Lower lobe of right lung (tissue), 2 donors: ENCODE results near the gene LYPD1. TPM values are rescaled to one million over a fixed set of nuclear protein-coding genes. Genes with fewer than 3 reads are reported as not detected.

Experiments used
- ATAC-seq, 2 donors: fragments of 200-7000 bp; cut with Tn5 transposase; one replicate each; pipeline ENCODE4 v1.9.1; 2020 to 2022; ENCODE audit warnings: mild to moderate bottlenecking in 2 of 2, moderate library complexity in 2 of 2
- DNase-seq: peaks from one replicate; pipeline ENCODE4 v3.0.0-alpha.2; 2020
- H3K27ac ChIP-seq: fragments of 200-600 bp; one replicate; pipeline ENCODE4 v1.8.0; 2022
- H3K27me3 ChIP-seq: fragments of 200-600 bp; one replicate; pipeline ENCODE4 v1.8.0; 2022; ENCODE audit warnings: low read depth
- H3K36me3 ChIP-seq: fragments of 200-600 bp; one replicate; pipeline ENCODE4 v1.8.0; 2022; ENCODE audit warnings: mild to moderate bottlenecking
- H3K4me1 ChIP-seq: fragments of 200-600 bp; one replicate; pipeline ENCODE4 v1.8.0; 2022
- H3K4me3 ChIP-seq: fragments of 200-600 bp; one replicate; pipeline ENCODE4 v1.8.0; 2022; ENCODE audit warnings: mild to moderate bottlenecking
- H3K9me3 ChIP-seq: fragments of 200-600 bp; one replicate; pipeline ENCODE4 v1.8.0; 2022
- intact Hi-C: fragments of 100-400 bp; cut with DNase I; formaldehyde crosslinking; loops from one replicate; pipeline ENCODE4 v1.11.0; 2022
- total RNA-seq: library from RNA; stranded (reverse); fragmentation: NEBNext Ultra II Directional; extraction: Animal tissue kit (Norgen Biotek cat#: 25700); gene quantifications from one replicate; pipeline ENCODE4 v1.2.1, GENCODE V29; 2021
- TF ChIP-seq, protein P1 (sequence below): fragments of 200-600 bp; IDR thresholded peaks from one replicate; pipeline ENCODE4 v1.8.0; 2022; ENCODE audit warnings: antibody characterized with exemption, mild to moderate bottlenecking
- donor health status: DM: no; HTN: yes; CAD: no; lungs with severe emphysema.

The LYPD1 gene
- total RNA-seq, 1 donor from 2014 or later = 1.5 TPM

- ATAC-seq = no peak
- Histone ChIP-seq H3K9me3 (no peaks in the 10 kb centered on the region), H3K36me3 (no peaks in the 10 kb centered on the region), H3K27ac (no peak overlapping the region), H3K27me3 (no peaks in the 10 kb centered on the region), H3K4me3 (no peak overlapping the region), H3K4me1 (no peaks in the 10 kb centered on the region)
- no peak for DNase-seq
- TF ChIP-seq, protein P1, sequence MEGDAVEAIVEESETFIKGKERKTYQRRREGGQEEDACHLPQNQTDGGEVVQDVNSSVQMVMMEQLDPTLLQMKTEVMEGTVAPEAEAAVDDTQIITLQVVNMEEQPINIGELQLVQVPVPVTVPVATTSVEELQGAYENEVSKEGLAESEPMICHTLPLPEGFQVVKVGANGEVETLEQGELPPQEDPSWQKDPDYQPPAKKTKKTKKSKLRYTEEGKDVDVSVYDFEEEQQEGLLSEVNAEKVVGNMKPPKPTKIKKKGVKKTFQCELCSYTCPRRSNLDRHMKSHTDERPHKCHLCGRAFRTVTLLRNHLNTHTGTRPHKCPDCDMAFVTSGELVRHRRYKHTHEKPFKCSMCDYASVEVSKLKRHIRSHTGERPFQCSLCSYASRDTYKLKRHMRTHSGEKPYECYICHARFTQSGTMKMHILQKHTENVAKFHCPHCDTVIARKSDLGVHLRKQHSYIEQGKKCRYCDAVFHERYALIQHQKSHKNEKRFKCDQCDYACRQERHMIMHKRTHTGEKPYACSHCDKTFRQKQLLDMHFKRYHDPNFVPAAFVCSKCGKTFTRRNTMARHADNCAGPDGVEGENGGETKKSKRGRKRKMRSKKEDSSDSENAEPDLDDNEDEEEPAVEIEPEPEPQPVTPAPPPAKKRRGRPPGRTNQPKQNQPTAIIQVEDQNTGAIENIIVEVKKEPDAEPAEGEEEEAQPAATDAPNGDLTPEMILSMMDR = no peak
- intact Hi-C loops = no loop called here
Observed at GRCh38 chr2:132656266-132656975, 13.6 kb downstream of the LYPD1 start.

GRCh38 chr2:132654968-132655367 lies 15.0 kb downstream of the LYPD1 start:
- no peak for ATAC-seq

GRCh38 chr2:132654335-132654734 lies 15.7 kb downstream of the LYPD1 start:
- no peaks in the 10 kb centered on the region for H3K27me3 ChIP-seq
- TF ChIP-seq, protein P1 = no peak
- H3K9me3 ChIP-seq = no peaks in the 10 kb centered on the region
- no peaks in the 10 kb centered on the region for H3K36me3 ChIP-seq
- no peak overlapping the region for H3K4me3 ChIP-seq
- ATAC-seq = no peak
- intact Hi-C loops = no loop called here
- H3K4me1 ChIP-seq = no peaks in the 10 kb centered on the region
- DNase-seq = no peak
- no peak overlapping the region for H3K27ac ChIP-seq

More at GRCh38 chr2:132654968-132655367, 15.0 kb downstream of the LYPD1 start:
- Histone ChIP-seq H3K4me3 (no peak overlapping the region), H3K27ac (no peak overlapping the region), H3K4me1 (no peaks in the 10 kb centered on the region), H3K27me3 (no peaks in the 10 kb centered on the region), H3K9me3 (no peaks in the 10 kb centered on the region), H3K36me3 (no peaks in the 10 kb centered on the region)
- no peak for DNase-seq
- TF ChIP-seq, protein P1 = no peak
- intact Hi-C loops = no loop called here

DNA sequence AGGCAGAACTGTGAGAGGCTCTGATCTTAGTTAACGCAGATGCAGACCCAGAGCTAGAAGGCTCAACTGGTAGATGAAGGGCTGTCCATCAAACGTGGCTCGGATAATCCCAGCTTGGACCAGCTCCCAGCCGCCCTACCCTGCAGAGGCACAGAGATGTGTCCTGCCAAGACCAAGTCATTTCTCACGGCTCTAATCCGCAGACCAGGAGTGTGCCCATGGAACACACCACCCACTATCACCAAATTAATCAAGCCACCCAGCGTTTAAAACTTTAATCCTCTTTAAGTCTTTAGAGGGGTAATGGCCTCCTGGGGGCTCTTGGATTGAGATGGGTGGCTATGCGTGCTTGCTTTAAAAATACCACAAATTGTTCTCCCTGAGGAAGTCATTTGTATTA lies 17.5 kb downstream of the LYPD1 start:
- intact Hi-C loops = no loop called here
- Histone ChIP-seq H3K27me3 (no peaks in the 10 kb centered on the region), H3K4me1 (no peaks in the 10 kb centered on the region), H3K4me3 (no peak overlapping the region), H3K36me3 (no peaks in the 10 kb centered on the region), H3K9me3 (no peaks in the 10 kb centered on the region), H3K27ac (no peak overlapping the region)
- ATAC-seq (no peak), DNase-seq (no peak)
- TF ChIP-seq, protein P1 = no peak

GRCh38 chr2:132651115-132652045 lies 18.6 kb downstream of the LYPD1 start:
- no peak overlapping the region for H3K27ac ChIP-seq
- no peak overlapping the region for H3K4me3 ChIP-seq
- H3K9me3 ChIP-seq = no peaks in the 10 kb centered on the region
- H3K4me1 ChIP-seq = no peaks in the 10 kb centered on the region
- H3K27me3 ChIP-seq = no peaks in the 10 kb centered on the region
- TF ChIP-seq, protein P1 = peak; percentile 37
- ATAC-seq = peak; percentile 44 to 78
- no peaks in the 10 kb centered on the region for H3K36me3 ChIP-seq
- no peak for DNase-seq
- intact Hi-C loops = no loop called here
